GM12801 (cell line): ENCODE results near the gene PPP3CA.

Experiments used
- TF ChIP-seq, protein P1 (sequence below): IDR thresholded peaks from one replicate; pipeline ENCODE4 v1.5.1; 2011; ENCODE audit warnings: control low read depth; ENCODE audit not compliant: insufficient read length; ENCODE audit errors: extremely low read depth

PPP3CA gene

DNA sequence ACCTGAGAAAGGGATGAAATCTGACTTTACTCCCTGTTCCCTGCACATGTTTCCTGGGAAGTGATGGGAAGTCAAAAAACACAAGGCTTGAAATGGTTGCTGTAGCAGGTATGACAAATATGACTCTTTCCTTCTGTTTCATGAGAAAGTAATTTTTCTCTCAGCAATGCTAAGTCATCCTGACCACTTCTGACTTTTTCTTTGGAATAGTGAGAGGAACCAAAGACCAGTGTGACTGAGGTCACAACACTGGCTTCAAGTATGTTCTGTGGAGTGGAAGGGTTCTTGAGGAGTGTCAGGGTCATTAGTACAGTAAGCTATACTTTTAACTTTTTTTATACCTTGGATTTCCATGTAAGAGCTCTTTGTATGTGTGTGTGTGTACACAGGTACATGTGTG, 225.3 kb downstream of the PPP3CA start:
- TF ChIP-seq, protein P1, sequence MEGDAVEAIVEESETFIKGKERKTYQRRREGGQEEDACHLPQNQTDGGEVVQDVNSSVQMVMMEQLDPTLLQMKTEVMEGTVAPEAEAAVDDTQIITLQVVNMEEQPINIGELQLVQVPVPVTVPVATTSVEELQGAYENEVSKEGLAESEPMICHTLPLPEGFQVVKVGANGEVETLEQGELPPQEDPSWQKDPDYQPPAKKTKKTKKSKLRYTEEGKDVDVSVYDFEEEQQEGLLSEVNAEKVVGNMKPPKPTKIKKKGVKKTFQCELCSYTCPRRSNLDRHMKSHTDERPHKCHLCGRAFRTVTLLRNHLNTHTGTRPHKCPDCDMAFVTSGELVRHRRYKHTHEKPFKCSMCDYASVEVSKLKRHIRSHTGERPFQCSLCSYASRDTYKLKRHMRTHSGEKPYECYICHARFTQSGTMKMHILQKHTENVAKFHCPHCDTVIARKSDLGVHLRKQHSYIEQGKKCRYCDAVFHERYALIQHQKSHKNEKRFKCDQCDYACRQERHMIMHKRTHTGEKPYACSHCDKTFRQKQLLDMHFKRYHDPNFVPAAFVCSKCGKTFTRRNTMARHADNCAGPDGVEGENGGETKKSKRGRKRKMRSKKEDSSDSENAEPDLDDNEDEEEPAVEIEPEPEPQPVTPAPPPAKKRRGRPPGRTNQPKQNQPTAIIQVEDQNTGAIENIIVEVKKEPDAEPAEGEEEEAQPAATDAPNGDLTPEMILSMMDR, result no peak

- TF ChIP-seq, protein P1, result no peak
Measured at GRCh38 chr4:101119141-101119540, 228.2 kb downstream of the PPP3CA start.

DNA sequence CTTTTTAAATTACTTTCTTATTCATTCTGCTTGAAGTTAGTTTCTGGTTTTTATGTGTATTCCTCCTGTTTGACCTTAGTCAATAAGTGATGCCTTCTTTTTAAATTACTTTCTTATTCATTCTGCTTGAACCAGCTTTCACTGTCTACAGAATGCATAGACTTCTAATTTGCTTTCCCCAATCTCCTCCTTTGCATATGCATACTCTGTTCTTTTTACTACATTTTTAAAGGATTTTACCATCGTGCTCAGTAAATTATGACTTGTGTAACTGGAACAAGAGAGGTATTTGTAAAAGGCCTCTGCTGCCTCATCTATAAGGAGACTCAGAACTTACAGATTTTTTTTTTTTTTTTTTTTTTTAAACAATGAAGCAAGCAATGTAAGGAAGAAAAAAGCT, 228.7 kb downstream of the PPP3CA start:
- TF ChIP-seq, protein P1, result no peak

DNA sequence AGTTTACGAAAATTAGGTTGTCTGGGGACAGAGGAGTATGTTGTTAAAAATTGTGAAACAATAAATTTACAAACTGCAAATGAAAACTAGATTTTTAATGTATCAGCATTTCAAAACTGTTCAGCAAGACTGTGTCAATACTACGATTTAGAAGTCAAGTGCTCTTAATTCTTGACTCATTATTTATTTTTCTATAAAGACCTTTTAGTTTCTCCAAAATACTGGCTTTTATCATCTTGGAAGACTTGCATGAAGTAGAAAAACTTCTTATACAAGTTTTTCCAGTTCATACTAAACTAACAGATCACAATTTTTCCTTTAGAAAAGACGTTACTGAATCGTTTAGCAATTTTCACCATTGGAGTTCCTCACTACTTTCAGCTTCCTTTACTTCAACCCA, 231.4 kb downstream of the PPP3CA start:
- TF ChIP-seq, protein P1, result no peak

- TF ChIP-seq, protein P1, result no peak
Measured at GRCh38 chr4:101114936-101115372, 232.4 kb downstream of the PPP3CA start.

DNA sequence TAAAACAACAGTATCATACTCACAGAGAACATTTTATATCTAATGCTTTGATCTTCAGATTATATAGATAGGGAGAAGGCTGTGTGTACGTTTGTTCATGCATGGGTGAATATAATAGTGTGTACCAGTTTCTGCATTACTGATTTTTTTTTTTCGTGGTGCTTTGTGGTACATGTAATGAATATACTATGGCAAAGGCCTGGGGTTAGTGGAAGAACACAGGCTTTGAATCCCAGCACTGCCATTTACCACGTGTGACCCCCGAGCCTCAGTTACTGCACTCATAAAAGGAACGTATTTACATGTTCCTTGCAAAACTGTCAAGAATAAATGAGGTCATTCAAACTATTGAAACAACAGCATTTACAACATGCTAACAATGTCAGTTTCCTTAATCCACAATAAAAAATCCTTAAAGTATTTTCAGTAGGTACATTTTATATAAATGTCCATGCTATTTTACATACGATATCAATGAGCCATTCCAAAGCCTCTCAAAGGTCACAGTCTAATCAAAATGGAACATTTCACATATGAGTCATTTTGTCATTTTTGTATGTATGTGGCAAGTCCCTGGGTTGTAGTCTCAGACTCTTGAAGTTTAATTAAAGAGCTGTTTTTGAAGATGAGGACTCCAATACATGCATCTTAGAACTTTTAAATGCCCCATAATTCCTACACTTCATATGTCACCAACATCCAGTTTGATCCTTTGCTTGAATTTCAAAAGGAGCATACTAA, 242.8 kb downstream of the PPP3CA start:
- TF ChIP-seq, protein P1, result no peak

DNA sequence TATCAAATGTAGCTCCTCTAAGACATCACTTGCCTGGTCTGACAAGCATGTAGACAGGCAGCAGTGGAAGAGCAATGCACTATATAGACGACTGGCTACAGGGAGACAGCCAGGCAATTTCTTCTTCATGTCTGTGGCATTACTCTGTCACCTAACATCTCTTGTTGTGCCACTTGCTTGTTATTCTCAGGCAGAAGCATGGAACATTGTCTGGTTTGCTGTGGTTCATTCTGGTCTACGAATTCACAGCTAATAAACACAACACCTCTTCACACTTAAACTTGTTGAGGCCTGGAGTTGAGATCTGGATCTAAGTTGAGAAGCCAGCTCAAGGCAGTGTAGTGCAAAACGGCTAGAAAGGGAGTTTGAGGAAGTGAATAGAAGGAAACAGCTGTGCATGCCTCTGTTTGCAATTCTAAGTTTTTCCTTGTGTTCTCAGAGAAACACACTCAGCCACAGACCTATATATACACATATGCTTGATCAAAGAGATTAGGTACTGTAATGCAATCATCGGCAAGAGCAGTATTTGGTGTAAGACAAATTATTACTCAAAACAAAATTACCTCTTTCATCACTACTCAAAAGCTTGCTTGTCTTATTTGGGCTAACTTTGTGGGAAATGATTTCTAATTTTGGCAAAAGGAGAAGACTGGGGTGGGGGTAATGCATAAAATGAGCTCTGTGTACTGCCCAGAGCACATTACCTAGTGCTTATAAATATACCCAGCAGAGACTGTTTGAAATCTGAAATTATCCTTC, 243.8 kb downstream of the PPP3CA start:
- TF ChIP-seq, protein P1, result no peak
